Neutrophil (primary cell): ENCODE data around the gene PALLD.

ENCODE experiments used
- H3K27ac ChIP-seq: fragments of 200-600 bp; sonication (generic); 2 replicates; pipeline ENCODE4 v1.5.1; 2016; ENCODE audit warnings: mild to moderate bottlenecking, moderate library complexity
- H3K27me3 ChIP-seq: fragments of 200-600 bp; sonication (generic); 2 replicates; pipeline ENCODE4 v1.6.0; 2016; ENCODE audit warnings: mild to moderate bottlenecking
- H3K36me3 ChIP-seq: fragments of 200-600 bp; sonication (generic); 2 replicates; pipeline ENCODE4 v1.5.1; 2017
- H3K4me1 ChIP-seq, 2 experiments: fragments of 200-600 bp in 1 of 2; sonication (generic) in 1 of 2; 1 replicate in 1 of 2; 2 replicates in 1 of 2; pipeline versions ENCODE4 v1.5.1 to v1.6.1; 2013 to 2016; ENCODE audit warnings: low read depth in 1 of 2, low read length in 1 of 2, mild to moderate bottlenecking in 1 of 2, moderate library complexity in 1 of 2; ENCODE audit not compliant: control insufficient read depth in 1 of 2, insufficient read depth in 1 of 2
- H3K4me3 ChIP-seq, 2 experiments: fragments of 200-600 bp in 1 of 2; sonication (generic) in 1 of 2; 1 replicate in 1 of 2; 2 replicates in 1 of 2; pipeline ENCODE4 v1.5.1; 2013 to 2016; ENCODE audit warnings: low read depth in 1 of 2, low read length in 1 of 2, mild to moderate bottlenecking in 1 of 2, moderate library complexity in 1 of 2
- H3K9me3 ChIP-seq: fragments of 200-600 bp; sonication (generic); 2 replicates; pipeline ENCODE4 v1.5.1; 2016
- TF ChIP-seq, protein P1 (sequence below): fragments of 200-600 bp; sonication (generic); IDR thresholded peaks from 2 replicates; pipeline ENCODE4 v1.5.1; 2016; ENCODE audit warnings: antibody characterized with exemption

Gene PALLD

DNA sequence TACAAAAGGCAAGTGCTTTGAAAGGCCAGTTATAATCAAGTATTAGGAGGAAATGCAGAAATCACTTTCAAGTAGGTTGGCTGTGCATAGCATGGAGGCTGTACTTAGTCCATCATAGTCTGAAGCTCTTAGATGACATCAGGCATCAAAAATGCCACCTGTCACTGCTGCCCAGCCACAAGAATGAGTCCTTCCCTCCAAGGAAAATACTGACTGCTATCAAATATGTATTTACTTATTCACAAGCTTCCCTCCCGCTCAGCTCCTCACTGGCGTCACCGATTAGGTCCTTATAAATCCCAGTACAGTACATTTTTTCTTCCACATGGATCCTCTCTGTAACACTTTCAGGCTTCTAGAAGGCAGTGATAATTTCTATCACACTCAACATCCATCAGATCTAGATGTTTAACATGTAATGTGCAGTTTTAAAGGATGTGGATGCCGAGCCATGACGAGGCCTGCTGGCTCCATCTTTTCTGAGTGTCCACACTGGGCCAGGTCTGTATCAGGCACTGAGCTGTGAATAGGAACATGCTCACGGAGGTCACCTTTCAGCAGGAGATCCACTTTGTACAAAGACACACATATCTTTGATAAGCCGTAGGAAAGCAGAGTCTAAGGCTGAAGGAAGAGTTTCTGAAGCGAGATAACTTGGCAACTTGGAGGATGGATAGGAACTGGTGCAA lies 121.9 kb downstream of the PALLD start:
- H3K4me1 ChIP-seq, result no peaks in the 10 kb centered on the region
- no peak overlapping the region for H3K27ac ChIP-seq
- no peaks in the 10 kb centered on the region for H3K36me3 ChIP-seq
- H3K9me3 ChIP-seq, result no peaks in the 10 kb centered on the region
- no peak overlapping the region for H3K4me3 ChIP-seq
- H3K27me3 ChIP-seq, result no peaks in the 10 kb centered on the region
- TF ChIP-seq, protein P1, sequence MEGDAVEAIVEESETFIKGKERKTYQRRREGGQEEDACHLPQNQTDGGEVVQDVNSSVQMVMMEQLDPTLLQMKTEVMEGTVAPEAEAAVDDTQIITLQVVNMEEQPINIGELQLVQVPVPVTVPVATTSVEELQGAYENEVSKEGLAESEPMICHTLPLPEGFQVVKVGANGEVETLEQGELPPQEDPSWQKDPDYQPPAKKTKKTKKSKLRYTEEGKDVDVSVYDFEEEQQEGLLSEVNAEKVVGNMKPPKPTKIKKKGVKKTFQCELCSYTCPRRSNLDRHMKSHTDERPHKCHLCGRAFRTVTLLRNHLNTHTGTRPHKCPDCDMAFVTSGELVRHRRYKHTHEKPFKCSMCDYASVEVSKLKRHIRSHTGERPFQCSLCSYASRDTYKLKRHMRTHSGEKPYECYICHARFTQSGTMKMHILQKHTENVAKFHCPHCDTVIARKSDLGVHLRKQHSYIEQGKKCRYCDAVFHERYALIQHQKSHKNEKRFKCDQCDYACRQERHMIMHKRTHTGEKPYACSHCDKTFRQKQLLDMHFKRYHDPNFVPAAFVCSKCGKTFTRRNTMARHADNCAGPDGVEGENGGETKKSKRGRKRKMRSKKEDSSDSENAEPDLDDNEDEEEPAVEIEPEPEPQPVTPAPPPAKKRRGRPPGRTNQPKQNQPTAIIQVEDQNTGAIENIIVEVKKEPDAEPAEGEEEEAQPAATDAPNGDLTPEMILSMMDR, result no peak

GRCh38 chr4:168619266-168619631 lies 122.4 kb downstream of the PALLD start:
- Histone ChIP-seq H3K27ac (no peak overlapping the region), H3K9me3 (no peaks in the 10 kb centered on the region), H3K36me3 (no peaks in the 10 kb centered on the region), H3K4me1 (no peaks in the 10 kb centered on the region), H3K4me3 (no peak overlapping the region), H3K27me3 (no peaks in the 10 kb centered on the region)
- TF ChIP-seq, protein P1, result no peak

- Histone ChIP-seq H3K9me3 (no peaks in the 10 kb centered on the region), H3K36me3 (no peaks in the 10 kb centered on the region), H3K4me3 (no peak overlapping the region), H3K27me3 (no peaks in the 10 kb centered on the region), H3K4me1 (no peaks in the 10 kb centered on the region), H3K27ac (no peak overlapping the region)
- TF ChIP-seq, protein P1, result no peak
Observed at GRCh38 chr4:168621806-168622589, 125.1 kb downstream of the PALLD start.

DNA sequence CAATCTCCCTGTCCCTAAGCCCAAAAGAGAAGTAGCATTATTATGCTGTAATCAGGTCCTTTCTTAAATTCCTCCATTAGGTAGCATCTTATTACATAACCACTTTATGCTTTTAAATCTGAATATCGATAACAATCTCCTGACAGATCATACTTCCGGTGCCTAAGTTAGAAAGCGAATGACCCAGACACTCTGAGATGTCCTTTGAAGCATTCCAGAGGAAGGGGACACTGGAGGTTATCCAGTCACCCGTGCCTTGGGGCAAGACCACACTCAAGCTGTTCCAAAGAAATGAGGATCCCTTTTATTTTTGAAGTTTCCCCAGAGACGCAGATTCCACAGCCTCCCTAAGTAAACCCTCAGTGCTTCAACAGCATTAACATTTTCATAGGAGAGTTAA lies 125.7 kb downstream of the PALLD start:
- no peaks in the 10 kb centered on the region for H3K4me1 ChIP-seq
- TF ChIP-seq, protein P1, result no peak
- H3K27me3 ChIP-seq, result no peaks in the 10 kb centered on the region
- H3K36me3 ChIP-seq, result no peaks in the 10 kb centered on the region
- no peak overlapping the region for H3K27ac ChIP-seq
- H3K9me3 ChIP-seq, result no peaks in the 10 kb centered on the region
- H3K4me3 ChIP-seq, result no peak overlapping the region

DNA sequence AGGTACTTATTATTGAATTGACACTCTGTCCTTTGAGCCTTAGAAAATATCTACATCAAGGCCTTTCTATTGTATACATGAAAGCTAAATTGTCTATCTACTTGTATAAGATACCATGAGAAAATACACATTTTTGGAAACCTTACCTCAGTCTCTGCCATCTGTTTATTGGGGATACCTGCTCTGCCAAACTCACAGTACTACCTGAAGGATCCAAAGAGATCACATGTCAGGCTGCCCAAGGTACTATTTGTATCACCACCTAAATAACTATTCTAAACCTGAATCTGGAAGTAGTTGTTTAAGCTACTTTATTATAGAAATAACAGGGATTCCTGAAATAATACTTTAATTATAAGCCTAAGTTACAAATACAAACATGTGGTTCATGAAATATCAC lies 126.2 kb downstream of the PALLD start:
- Histone ChIP-seq H3K27ac (no peak overlapping the region), H3K4me3 (no peak overlapping the region), H3K4me1 (no peaks in the 10 kb centered on the region), H3K27me3 (peaks cover 3% of the 10 kb centered on the region), H3K36me3 (no peaks in the 10 kb centered on the region), H3K9me3 (no peaks in the 10 kb centered on the region)
- TF ChIP-seq, protein P1, result no peak
